ENCODE measurements around the gene GPC5. TPM values are rescaled to one million over a fixed set of nuclear protein-coding genes. Genes with fewer than 3 reads are reported as not detected.

Gene GPC5
- total RNA-seq, 2 donors from 2014 or later: 0.22 to 0.51 TPM

DNA sequence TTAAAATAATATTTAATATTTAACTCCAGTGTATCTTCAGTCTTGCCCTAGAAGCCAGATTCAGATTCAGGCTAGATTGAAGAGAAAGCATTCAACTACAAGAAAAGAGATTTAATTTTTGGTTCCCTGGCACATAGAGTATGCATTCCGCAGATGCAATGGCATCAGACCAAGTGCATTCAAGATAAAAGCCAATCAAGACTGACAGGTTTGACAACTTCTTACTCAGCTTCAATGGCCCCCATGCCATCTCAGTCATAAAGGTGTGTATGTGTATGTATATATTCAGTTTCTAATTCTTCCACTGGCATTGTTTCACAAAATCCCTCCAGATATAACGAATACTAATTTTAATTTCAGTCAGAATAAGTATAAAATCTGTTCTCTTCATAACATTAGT, 1177.4 kb downstream of the GPC5 start:
- Mint-ChIP-seq H3K4me1 (no peaks in the 10 kb centered on the region), H3K27me3 (ENCODE audit: insufficient read depth) (peaks cover 4% of the 10 kb centered on the region), H3K9me3 (no peaks in the 10 kb centered on the region), H3K27ac (no peak overlapping the region), H3K4me3 (no peak overlapping the region), H3K36me3 (ENCODE audit: low read depth) (no peaks in the 10 kb centered on the region)
- Histone ChIP-seq H3K27me3 (ENCODE audit: control insufficient read depth, insufficient read depth, low read length, poor library complexity, severe bottlenecking) (no peaks in the 10 kb centered on the region), H3K4me1 (ENCODE audit: control insufficient read depth, insufficient read depth, low read length) (no peaks in the 10 kb centered on the region), H3K9me3 (ENCODE audit: control insufficient read depth, low read length) (no peaks in the 10 kb centered on the region), H3K27ac (ENCODE audit: low read depth, low read length) (no peak overlapping the region), H3K36me3 (ENCODE audit: control insufficient read depth, insufficient read depth, low read length) (no peaks in the 10 kb centered on the region), H3K4me3 (ENCODE audit: low read length) (no peak overlapping the region), H3K9ac (ENCODE audit: extremely low read depth, low read length, poor library complexity, severe bottlenecking) (no peak overlapping the region)
- TF ChIP-seq, protein P1, sequence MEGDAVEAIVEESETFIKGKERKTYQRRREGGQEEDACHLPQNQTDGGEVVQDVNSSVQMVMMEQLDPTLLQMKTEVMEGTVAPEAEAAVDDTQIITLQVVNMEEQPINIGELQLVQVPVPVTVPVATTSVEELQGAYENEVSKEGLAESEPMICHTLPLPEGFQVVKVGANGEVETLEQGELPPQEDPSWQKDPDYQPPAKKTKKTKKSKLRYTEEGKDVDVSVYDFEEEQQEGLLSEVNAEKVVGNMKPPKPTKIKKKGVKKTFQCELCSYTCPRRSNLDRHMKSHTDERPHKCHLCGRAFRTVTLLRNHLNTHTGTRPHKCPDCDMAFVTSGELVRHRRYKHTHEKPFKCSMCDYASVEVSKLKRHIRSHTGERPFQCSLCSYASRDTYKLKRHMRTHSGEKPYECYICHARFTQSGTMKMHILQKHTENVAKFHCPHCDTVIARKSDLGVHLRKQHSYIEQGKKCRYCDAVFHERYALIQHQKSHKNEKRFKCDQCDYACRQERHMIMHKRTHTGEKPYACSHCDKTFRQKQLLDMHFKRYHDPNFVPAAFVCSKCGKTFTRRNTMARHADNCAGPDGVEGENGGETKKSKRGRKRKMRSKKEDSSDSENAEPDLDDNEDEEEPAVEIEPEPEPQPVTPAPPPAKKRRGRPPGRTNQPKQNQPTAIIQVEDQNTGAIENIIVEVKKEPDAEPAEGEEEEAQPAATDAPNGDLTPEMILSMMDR (conservative IDR thresholded peaks at IDR 0.05): no peak
- WGBS, 2 experiments (ENCODE audit: insufficient coverage in 1 of 2, insufficient read length in 1 of 2): 93% methylated on average over 2 of the region's 2 CpGs; no CpG with 5 or more reads in 1 of the 2 experiments
- no peak for DNase-seq

GRCh38 chr13:92578358-92578757, 1179.9 kb downstream of the GPC5 start:
- no peak overlapping the region for H3K4me3 Mint-ChIP-seq
- TF ChIP-seq, protein P1 (conservative IDR thresholded peaks at IDR 0.05): no peak
- H3K36me3 ChIP-seq (ENCODE audit: control insufficient read depth, insufficient read depth, low read length): no peaks in the 10 kb centered on the region
- H3K4me1 Mint-ChIP-seq: no peaks in the 10 kb centered on the region
- H3K9me3 ChIP-seq (ENCODE audit: control insufficient read depth, low read length): no peaks in the 10 kb centered on the region
- H3K36me3 Mint-ChIP-seq (ENCODE audit: low read depth): no peaks in the 10 kb centered on the region
- no peaks in the 10 kb centered on the region for H3K4me1 ChIP-seq (ENCODE audit: control insufficient read depth, insufficient read depth, low read length)
- no peak overlapping the region for H3K27ac ChIP-seq (ENCODE audit: low read depth, low read length)
- H3K9me3 Mint-ChIP-seq: peaks cover under 1% of the 10 kb centered on the region
- no peak for DNase-seq
- H3K27me3 ChIP-seq (ENCODE audit: control insufficient read depth, insufficient read depth, low read length, poor library complexity, severe bottlenecking): no peaks in the 10 kb centered on the region
- no peak overlapping the region for H3K4me3 ChIP-seq (ENCODE audit: low read length)
- peaks cover 4% of the 10 kb centered on the region for H3K27me3 Mint-ChIP-seq (ENCODE audit: insufficient read depth)
- H3K9ac ChIP-seq (ENCODE audit: extremely low read depth, low read length, poor library complexity, severe bottlenecking): no peak overlapping the region
- 90 to 92% methylated on average over 2 to 6 of the region's 6 CpGs for WGBS, 2 experiments (ENCODE audit: insufficient coverage in 1 of 2, insufficient read length in 1 of 2)
- no peak overlapping the region for H3K27ac Mint-ChIP-seq

DNA sequence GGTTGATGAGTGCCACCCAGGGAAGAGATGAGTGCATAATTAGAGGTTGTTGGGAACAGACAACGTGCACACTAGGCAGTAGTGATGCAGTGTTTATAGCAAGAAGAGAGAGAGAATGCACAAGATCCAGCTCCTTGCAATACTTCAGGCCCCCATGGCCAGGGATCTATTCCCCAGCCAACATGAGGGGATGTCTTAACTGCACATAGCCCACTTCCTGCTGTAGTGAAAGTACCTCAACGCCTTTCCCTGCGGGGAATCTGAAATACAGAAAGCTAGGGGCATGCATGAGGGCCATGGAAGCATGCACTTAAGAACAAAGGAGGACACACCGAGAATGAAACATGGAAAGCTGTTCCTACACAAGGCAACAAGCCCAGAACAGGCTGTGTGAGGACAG, 1191.5 kb downstream of the GPC5 start:
- Histone ChIP-seq H3K9me3 (ENCODE audit: control insufficient read depth, low read length) (peaks cover 4% of the 10 kb centered on the region), H3K4me1 (ENCODE audit: control insufficient read depth, insufficient read depth, low read length) (no peaks in the 10 kb centered on the region), H3K4me3 (ENCODE audit: low read length) (no peak overlapping the region), H3K36me3 (ENCODE audit: control insufficient read depth, insufficient read depth, low read length) (no peaks in the 10 kb centered on the region), H3K27me3 (ENCODE audit: control insufficient read depth, insufficient read depth, low read length, poor library complexity, severe bottlenecking) (peaks cover 42% of the 10 kb centered on the region), H3K27ac (ENCODE audit: low read depth, low read length) (no peak overlapping the region), H3K9ac (ENCODE audit: extremely low read depth, low read length, poor library complexity, severe bottlenecking) (no peak overlapping the region)
- TF ChIP-seq, protein P1 (conservative IDR thresholded peaks at IDR 0.05): no peak
- peaks cover 5% of the 10 kb centered on the region for H3K27me3 Mint-ChIP-seq (ENCODE audit: insufficient read depth)
- WGBS, 2 experiments (ENCODE audit: insufficient coverage in 1 of 2, insufficient read length in 1 of 2): 78 to 92% methylated on average over 3 to 4 of the region's 4 CpGs
- H3K9me3 Mint-ChIP-seq: no peaks in the 10 kb centered on the region
- DNase-seq: peak; percentile 43
- no peak overlapping the region for H3K27ac Mint-ChIP-seq
- H3K4me1 Mint-ChIP-seq: peaks cover 5% of the 10 kb centered on the region
- no peaks in the 10 kb centered on the region for H3K36me3 Mint-ChIP-seq (ENCODE audit: low read depth)
- no peak overlapping the region for H3K4me3 Mint-ChIP-seq
